ENCODE data around the gene COL4A2.

The COL4A2 gene

GRCh38 chr13:110548891-110549794 is 242.1 kb downstream of the COL4A2 start:
- no peak for DNase-seq

GRCh38 chr13:110549795-110550160 is 242.7 kb downstream of the COL4A2 start:
- no peak for DNase-seq

GRCh38 chr13:110551284-110551683 is 244.2 kb downstream of the COL4A2 start:
- no peak for DNase-seq

GRCh38 chr13:110552767-110553166 is 245.7 kb downstream of the COL4A2 start:
- DNase-seq, result no peak

GRCh38 chr13:110553417-110553816 is 246.3 kb downstream of the COL4A2 start:
- no peak for DNase-seq

- no peak for DNase-seq
Measured at GRCh38 chr13:110554227-110554836, 247.2 kb downstream of the COL4A2 start.

- DNase-seq, result no peak
Measured at GRCh38 chr13:110554946-110555345, 247.9 kb downstream of the COL4A2 start.

- DNase-seq, result no peak
Measured at GRCh38 chr13:110555601-110556223, 248.6 kb downstream of the COL4A2 start.

GRCh38 chr13:110556224-110556606 is 249.1 kb downstream of the COL4A2 start:
- no peak for DNase-seq

GRCh38 chr13:110557082-110557481 is 250.0 kb downstream of the COL4A2 start:
- DNase-seq, result no peak

- DNase-seq, result no peak
Measured at GRCh38 chr13:110557610-110558305, 250.7 kb downstream of the COL4A2 start.

- no peak for DNase-seq
Measured at GRCh38 chr13:110559429-110559943, 252.4 kb downstream of the COL4A2 start.

- no peak for DNase-seq
Measured at GRCh38 chr13:110559986-110560385, 252.9 kb downstream of the COL4A2 start.

GRCh38 chr13:110560601-110561343 is 253.7 kb downstream of the COL4A2 start:
- DNase-seq, result no peak

- DNase-seq, result no peak
Measured at GRCh38 chr13:110561344-110562035, 254.4 kb downstream of the COL4A2 start, which contains the start of gene RAB20. Gene RAB20 (minus strand): TSS chr13:110561722. CDS start chr13:110561519, 203 bp downstream.

GRCh38 chr13:110562036-110562597 is 255.0 kb downstream of the COL4A2 start:
- no peak for DNase-seq
